Measurements from ENCODE around the gene TTLL11.
A peak's percentile ranks its signal among the peaks of the same experiment; 100 is the strongest.

Gene TTLL11

DNA sequence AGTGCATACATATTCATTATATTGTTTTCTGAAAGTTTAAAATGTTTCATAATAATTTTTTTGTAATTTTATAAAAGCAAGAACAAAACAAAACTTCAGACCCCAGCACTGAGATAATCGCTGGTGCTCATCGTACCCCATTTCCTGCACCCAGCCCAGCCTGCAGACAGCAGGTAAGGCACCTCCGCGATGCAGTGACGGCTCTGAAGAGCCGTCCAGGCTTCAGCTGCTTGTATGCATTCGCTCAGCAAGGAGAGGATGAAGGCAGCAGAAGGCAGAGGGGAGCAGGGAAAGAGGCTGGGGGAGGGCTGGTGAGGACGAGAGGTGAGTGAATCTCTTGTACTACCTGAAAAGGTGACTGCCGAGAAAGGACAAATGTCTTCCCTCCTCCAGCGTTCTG, 153.5 kb downstream of the TTLL11 start:
- no peak for DNase-seq (ENCODE audit: low spot score)

DNA sequence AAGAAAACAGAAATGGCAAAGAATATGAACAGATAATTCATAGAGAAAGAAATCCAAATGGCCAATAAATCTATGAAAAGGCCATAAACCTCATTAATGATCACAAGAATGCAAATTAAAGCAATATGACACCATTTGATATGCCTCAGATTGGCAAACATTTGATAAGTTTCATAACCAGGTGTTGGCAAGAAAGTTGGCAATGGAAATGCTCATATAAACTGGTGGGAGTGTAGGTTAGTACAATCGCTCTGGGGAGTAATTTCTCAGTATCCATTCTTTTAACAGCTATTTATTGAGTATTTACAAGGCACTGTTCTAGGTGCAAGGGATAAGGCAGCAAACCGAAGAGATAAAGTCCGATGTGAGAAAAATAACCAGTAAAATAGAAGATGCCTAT, 154.5 kb downstream of the TTLL11 start:
- no peak for DNase-seq (ENCODE audit: low spot score)

- DNase-seq (ENCODE audit: low spot score): no peak
Observed at GRCh38 chr9:121937240-121937639, 155.9 kb downstream of the TTLL11 start.

DNA sequence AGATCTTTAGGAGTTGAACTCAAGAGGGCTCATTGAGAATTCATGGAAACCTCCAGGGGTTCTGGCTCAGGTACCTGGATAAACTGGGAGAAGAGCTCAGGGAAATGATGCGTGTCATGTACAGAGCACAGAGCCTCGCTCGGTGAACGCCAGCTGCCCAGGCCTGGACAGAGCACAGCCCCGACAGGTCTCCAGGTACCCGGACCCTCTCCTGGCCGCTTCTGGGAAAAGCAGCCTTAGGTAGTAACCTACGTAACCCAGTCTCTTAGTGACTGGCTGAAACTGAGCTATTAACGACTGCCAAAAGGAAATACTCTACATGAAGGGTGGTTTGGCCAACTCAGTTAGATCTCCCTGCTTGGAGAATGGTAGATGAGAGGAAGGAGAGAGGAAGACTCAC, 157.4 kb downstream of the TTLL11 start:
- DNase-seq (ENCODE audit: low spot score): peak; percentile 60

DNA sequence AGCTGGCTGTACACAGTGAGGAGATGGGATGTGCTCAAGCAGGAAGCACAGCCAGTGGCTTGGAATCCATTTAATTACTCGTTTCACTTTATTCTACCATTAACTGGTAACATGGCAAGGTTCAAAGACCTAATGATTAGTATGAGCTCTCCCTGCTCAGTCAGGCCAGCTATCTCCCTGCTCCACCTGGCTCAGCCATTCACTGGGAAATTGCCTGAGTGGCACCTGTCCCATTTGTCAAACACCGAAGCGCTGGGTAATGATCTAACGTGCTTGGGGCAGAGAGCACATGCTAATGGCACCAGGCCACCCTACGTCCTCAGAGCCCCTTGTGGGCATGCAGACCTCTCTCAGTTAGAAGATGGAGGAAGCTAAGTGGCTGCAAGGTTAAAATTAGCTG, 162.2 kb downstream of the TTLL11 start:
- DNase-seq (ENCODE audit: low spot score): no peak

GRCh38 chr9:121929893-121930875, 162.9 kb downstream of the TTLL11 start:
- peak; percentile 70 for DNase-seq (ENCODE audit: low spot score)

DNA sequence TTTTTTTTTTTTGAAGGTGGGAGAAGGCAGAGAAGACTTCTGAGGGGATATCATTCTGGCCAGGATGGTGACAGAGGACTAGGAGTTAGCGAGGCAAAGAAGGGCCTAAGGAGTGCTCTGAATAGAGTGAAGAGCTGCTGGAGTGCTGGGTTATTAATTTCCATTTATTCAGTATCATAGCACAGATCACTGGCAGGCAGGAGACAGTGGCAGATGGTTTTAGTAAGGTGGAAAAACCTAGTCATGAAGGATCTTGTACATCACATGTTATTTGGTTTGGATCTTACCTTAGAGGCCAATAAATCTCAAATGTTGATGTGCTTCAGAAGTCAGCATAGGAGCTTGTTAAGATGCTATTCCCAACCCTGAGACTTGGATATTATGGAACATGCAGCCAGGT, 165.5 kb downstream of the TTLL11 start:
- no peak for DNase-seq (ENCODE audit: low spot score)

DNA sequence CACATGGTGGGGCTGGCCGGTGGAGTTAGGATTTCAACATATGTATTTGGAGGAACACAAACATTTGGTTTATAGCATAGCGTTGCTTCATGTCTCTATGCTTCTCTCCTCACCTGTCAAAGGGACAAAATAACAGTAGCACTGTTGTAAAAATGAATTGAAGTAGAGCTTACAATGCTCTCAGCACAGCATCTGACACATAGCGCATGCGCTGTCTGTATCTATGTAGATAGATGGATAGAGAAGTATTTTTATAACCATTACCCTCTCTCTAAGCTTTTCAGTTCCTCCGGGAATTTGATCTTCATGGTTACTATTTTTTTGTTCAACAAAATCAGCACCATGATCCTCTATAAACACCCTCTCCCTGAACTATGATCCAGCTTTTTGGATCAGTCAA, 166.0 kb downstream of the TTLL11 start:
- DNase-seq (ENCODE audit: low spot score): no peak

DNA sequence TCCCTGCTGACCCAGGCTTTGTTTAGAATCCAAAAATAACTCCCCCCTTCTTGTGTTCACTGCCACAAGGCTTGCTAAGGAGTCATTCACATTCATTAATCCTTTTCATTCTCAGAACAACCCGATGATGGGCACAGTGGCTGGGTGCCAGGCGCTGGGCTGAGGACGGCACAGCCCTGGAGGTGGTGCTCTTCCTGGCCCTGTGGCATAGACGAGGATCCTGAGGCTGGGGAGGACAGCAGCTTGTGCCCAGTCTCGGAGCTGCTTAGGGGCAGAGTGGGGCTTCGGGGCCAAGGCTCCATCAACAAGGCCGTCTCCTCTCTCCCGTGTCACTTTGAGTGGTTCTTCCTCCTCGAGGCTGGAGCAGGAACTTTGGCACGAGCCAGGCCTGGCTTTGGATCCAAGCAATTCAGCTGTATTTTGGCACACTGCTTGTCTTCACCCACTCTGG, 166.7 kb downstream of the TTLL11 start:
- DNase-seq (ENCODE audit: low spot score): no peak

GRCh38 chr9:121925935-121926334, 167.2 kb downstream of the TTLL11 start:
- no peak for DNase-seq (ENCODE audit: low spot score)

DNA sequence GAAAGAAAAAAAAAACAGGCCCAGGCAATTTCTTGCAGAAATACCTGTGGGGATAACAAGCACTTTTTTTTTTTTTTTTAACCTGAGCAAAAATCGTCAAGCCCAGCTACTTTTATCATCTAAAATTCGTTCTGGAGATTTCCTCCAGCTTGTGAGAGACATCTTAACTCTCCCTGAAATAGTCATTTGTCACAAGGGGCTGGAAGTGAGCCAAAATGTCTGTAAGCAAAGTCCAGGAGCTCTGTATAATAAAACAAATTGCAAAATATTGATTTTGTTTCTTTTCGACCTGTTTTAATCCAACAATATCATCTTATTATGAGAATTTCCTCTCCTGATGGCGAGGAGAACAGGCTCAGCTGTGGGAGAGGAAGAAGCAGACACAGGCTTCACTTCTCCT, 168.4 kb downstream of the TTLL11 start:
- DNase-seq (ENCODE audit: low spot score): no peak

DNA sequence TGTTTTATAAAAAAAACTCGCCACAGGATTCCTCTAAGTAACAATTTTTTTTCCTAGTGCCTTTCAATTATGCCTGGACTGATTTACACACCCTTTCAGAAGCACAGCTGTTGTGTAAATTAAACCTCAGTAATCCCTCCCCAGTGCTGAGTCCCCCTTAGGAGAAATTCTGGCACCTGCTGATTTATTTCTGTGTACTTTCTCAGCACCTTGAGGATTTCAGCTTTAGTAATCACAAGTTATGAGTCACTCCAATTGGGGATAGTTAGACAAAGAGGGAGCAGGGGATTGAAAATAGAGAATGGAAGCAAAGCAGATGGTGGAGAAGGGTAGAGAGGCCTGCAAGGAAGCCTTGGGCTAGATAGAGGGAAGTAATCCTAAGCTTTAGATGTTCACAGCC, 171.7 kb downstream of the TTLL11 start:
- DNase-seq (ENCODE audit: low spot score): no peak

DNA sequence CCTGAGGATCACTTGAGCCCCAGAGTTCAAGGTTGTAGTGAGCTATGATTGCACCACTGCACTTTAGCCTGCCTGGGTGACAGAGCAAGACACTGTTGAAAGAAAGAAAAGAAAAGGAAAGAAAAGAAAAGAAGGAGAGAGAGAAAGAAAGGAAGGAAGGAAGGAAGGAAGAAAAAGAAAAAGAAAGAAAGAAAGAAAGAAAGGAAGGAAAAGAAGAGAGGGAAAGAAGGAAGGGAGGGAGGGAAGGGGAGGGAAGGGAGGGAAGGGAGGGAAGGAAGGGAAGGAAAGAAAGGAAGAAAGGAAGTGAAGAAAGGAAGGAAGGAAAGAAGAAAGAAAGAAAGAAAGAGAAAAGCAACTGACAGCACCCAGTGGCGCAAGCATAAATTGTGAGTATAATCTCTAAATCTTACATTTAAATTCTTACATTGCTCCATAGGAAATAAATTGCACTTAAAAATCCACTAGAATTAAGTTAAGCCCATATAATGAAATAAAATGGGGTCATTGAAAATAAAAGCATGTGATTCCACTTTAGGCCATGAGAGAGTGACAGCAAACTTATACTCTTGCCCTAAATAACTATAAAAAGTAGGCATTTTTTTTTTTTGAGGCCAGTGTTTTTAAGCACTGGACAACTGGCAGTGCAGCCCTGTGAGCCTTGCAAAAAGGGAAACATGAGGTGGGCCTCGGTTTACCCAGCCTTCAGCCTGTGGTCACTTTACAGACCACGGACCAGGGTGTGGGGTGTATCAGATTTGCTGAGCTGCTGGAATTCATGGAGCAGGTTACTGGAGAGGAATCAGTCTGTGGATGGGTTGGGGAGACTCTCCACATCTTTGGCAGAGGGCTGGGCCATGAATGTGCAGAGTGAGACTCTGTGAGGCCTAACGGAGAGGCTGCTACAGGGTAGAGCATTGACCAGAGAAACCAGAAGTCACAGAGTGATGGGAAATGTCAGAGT, 175.5 kb downstream of the TTLL11 start:
- no peak for DNase-seq (ENCODE audit: low spot score)

- DNase-seq (ENCODE audit: low spot score): no peak
Observed at GRCh38 chr9:121915304-121915625, 177.8 kb downstream of the TTLL11 start.

DNA sequence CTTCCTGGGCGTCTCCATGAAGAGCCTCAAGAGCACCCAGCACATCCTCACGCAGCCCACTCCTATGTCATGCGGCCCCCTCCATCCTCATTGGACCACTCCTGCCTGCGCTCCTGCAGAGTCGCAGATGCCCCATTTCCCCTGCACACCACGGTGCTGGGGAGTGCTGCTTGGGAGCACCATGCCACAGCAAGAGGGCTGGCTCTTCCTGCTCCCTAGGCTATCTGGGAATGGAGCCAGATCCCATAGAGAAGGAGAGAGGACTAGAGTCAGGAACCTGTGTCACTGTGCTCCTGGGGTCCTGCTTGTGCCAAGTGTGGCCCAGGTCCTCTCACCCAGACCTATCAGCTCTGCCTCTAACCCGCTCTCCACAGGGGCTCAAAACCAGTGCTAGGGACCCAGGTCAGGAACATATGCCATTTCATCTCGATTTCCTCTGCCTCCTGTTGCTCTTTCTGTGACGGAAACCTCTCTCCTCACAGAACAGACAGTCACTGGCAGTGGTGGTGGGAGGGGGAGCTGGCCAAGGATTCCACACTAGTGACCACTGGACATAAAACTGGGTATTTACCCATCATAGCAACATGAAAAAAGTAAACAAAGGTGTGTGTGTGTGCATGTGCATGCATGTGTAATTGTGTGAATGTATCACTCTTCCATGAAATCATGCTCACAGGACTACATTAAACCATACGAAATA, 178.4 kb downstream of the TTLL11 start:
- no peak for DNase-seq (ENCODE audit: low spot score)

DNA sequence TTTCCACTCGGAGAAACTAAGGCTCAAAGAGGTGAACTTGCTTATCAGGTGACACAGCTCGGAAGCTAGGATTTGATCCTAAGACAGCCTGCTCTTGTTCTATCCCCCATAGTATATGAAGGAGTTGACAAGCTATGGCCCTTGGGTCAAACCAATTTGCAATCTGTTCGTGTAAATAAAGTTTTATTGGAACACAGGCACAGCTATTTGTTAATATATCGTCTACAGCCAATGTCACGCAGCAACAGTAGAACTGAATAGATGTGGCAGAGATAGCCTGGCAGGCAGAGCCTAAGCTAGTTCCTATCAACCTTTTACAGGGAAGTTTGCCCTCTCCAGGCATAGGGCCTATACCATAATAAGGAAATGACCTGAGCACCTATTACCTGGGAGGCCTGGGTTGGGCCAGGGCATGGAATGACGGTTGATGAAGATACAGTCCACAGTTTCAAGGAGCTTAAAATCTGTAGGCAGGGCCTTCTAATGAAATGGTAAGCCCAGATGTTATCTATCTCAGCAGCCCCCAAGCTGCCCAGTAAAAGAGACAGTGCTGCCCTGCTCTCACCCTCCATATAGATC, 179.0 kb downstream of the TTLL11 start:
- DNase-seq (ENCODE audit: low spot score): no peak

- DNase-seq (ENCODE audit: low spot score): no peak
Observed at GRCh38 chr9:121912812-121913627, 180.1 kb downstream of the TTLL11 start.

DNA sequence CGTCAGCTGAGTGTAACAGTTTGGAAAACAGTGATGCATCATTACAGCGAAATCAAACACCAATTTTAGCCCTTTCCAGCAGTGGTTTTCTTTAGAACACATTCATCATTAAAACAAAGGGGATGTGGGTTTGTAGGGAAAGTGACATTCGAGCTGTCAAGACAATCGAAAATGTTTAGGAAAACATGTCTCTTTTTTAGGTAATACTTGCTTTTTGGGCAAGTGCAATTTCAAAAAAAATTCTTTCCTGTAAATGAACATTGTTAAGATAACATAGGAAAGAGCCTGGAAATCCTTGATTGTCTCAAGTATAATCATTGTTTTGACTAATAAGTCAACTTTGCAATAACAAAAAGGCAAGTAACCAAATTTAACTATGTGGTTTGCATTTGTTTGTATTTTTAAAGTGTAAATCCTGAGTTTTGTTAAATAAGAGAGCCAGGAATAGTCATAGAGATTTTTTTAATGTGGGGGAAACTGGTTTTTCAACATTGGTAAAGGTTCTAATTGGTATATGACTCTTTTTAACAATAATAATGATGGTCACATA, 182.5 kb downstream of the TTLL11 start:
- DNase-seq (ENCODE audit: low spot score): no peak

DNA sequence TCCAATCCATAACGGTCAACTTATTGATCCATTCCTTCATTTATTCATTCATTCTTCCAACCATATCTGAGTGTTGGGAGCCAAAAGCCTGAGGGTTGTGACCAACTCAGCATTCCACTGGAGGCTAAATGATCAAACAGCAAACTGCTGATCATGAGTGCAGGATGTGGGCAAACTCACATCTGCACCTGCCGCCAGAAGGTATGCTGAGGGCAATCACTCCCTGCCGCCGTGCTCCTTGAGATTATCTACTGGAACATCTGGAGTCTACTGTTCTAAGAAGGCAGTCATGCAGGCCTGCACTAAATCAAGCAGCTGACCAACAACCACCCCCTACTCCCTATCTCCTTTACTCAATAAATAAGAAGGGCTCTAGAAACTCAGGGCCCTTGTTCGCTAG, 184.0 kb downstream of the TTLL11 start:
- DNase-seq (ENCODE audit: low spot score): no peak

DNA sequence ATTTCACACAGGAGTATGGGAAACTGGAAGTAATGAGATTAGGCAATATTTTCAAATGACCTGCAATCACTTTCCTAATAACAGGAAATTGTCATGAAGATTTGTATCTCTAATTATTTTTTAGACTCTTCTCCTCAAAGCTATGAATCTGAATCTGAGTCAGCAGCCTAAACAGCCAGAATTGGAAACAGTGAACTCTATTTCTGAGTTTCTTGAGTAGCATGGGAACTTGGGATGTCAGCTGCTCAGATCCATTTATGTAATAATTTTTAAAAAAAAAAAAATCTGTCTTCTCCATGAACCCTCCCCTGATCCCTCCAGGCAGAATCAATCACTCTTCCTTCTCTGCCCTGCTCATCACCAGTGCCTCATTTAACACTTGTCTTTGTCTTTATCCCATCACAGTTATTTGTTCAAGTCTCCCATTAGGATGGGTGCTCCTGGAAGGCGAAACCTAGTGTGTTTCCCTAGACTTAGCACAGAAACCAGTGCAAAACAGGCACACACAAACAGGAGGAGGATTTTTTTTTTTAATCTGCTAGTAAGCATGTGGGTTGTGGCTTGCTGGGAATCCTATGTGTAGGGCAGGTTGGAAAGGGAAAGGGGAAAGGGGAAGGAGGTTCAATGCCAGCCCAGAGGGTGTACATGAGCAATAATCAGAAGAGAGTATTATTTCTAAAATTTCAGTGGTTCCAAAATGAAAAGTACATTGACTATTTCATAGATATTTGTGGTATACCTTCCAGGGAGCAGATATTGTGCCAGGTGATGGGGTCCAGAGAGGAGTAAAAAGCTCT, 186.8 kb downstream of the TTLL11 start:
- no peak for DNase-seq (ENCODE audit: low spot score)
